ENCODE data around the gene OR10R2. TPM values are rescaled to one million over a fixed set of nuclear protein-coding genes. Genes with fewer than 3 reads are reported as not detected.
"Not testable (repeated sequence)": the region's sequence is repeated elsewhere in the genome, so short reads cannot be mapped to it uniquely, and the experiment has no call there.

OR10R2 gene, protein sequence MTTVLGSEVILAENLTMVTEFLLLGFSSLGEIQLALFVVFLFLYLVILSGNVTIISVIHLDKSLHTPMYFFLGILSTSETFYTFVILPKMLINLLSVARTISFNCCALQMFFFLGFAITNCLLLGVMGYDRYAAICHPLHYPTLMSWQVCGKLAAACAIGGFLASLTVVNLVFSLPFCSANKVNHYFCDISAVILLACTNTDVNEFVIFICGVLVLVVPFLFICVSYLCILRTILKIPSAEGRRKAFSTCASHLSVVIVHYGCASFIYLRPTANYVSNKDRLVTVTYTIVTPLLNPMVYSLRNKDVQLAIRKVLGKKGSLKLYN
- total RNA-seq, result not detected

GRCh38 chr1:158471920-158472319 lies at the start of gene OR10R2:
TSS of gene OR10R2 (plus strand) at chr1:158472220. CDS start at chr1:158472326, 106 bp downstream.
- ATAC-seq (no peak), DNase-seq (no peak)
- in situ Hi-C loops (cut with MboI; ENCODE audit: low sequenced_read_pairs in 4 of 4) (no loop called here), intact Hi-C loops (cut with DNase I; ENCODE audit: low total_unique reads) (no loop called here)
- Histone ChIP-seq H3K9me3 (no peaks in the 10 kb centered on the region), H3K4me3 (no peak within 1 kb of the TSS), H3K36me3 (no peaks in the 10 kb centered on the region), H3K4me1 (no peaks in the 10 kb centered on the region), H3K27me3 (no peaks in the 10 kb centered on the region), H3K27ac (no peak within 1 kb of the TSS)
- no peak for TF ChIP-seq CTCF (IDR thresholded peaks at IDR 0.05 in 4 of 5, conservative IDR thresholded peaks at IDR 0.05 in 1 of 5)
- no peak for TF ChIP-seq POLR2A (IDR thresholded peaks at IDR 0.05)

DNA sequence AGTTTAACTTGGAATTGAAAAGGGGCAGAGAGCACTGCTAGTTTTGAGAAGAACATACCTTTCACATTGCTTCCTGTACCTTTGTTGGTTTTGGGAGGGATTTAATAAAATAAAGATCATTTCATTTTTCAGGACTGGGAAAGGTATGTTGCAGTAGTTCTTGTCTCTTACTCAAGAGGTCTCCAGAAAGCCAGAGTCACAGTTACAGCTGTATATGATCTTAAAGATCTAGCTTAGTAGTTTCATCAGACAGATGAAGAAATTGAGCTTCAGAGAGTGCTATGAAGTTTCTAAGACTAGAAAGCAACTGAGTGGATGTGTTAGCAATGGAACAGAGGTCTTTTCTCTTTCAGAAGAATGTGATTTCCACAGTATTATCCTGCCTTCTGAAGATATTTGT lies 47.0 kb upstream of the OR10R2 start:
- no peak for ATAC-seq
- in situ Hi-C loops (cut with MboI; ENCODE audit: low sequenced_read_pairs in 4 of 4), result no loop called here
- no peak overlapping the region for H3K4me3 ChIP-seq

GRCh38 chr1:158426137-158426536 lies 45.9 kb upstream of the OR10R2 start, which contains the start of gene OR10K2:
TSS of gene OR10K2 (minus strand) at chr1:158426237. CDS start at chr1:158420866, 5,371 bp downstream.
- H3K4me1 ChIP-seq, result no peaks in the 10 kb centered on the region
- no peak within 1 kb of the TSS for H3K27ac ChIP-seq
- TF ChIP-seq CTCF (IDR thresholded peaks at IDR 0.05 in 4 of 5, conservative IDR thresholded peaks at IDR 0.05 in 1 of 5) (no peak), POLR2A (IDR thresholded peaks at IDR 0.05) (no peak)
- intact Hi-C loops (cut with DNase I; ENCODE audit: low total_unique reads) (no loop called here), in situ Hi-C loops (cut with MboI; ENCODE audit: low sequenced_read_pairs in 4 of 4) (no loop called here)
- H3K27me3 ChIP-seq, result no peaks in the 10 kb centered on the region
- DNase-seq (no peak), ATAC-seq (no peak)
- no peaks in the 10 kb centered on the region for H3K9me3 ChIP-seq
- no peaks in the 10 kb centered on the region for H3K36me3 ChIP-seq
- no peak within 1 kb of the TSS for H3K4me3 ChIP-seq

More for the DNA sequence above, 47.0 kb upstream of the OR10R2 start:
- no peak for TF ChIP-seq POLR2A (IDR thresholded peaks at IDR 0.05)
- TF ChIP-seq CTCF (IDR thresholded peaks at IDR 0.05 in 4 of 5, conservative IDR thresholded peaks at IDR 0.05 in 1 of 5), result no peak
- no peaks in the 10 kb centered on the region for H3K27me3 ChIP-seq
- intact Hi-C loops (cut with DNase I; ENCODE audit: low total_unique reads), result no loop called here
- H3K9me3 ChIP-seq, result no peaks in the 10 kb centered on the region
- no peak for DNase-seq
- no peaks in the 10 kb centered on the region for H3K36me3 ChIP-seq
- H3K4me1 ChIP-seq, result no peaks in the 10 kb centered on the region
- H3K27ac ChIP-seq, result no peak overlapping the region

DNA sequence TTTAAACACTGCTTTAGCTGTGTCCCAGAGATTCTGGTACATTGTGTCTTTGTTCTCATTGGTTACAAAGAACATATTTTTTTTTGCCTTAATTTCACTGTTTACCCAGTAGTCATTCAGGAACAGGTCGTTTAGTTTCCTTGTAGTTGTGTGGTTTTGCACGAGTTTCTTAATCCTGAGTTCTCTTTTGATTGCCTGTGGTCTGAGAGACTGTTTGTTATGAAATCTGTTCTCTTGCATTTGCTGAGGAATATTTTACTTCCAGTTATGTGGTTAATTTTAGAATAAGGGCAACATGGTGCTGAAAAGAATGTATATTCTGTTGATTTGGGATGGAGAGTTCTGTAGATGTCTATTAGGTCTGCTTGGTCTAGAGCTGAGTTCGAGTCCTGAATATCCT lies 41.9 kb upstream of the OR10R2 start:
- H3K27ac ChIP-seq; DNase-seq; H3K36me3 ChIP-seq; H3K4me3 ChIP-seq; H3K4me1 ChIP-seq; ATAC-seq; H3K27me3 ChIP-seq; in situ Hi-C loops (cut with MboI; ENCODE audit: low sequenced_read_pairs in 4 of 4); H3K9me3 ChIP-seq; intact Hi-C loops (cut with DNase I; ENCODE audit: low total_unique reads): not testable (repeated sequence)

- Histone ChIP-seq H3K9me3 (no peaks in the 10 kb centered on the region), H3K27me3 (no peaks in the 10 kb centered on the region), H3K27ac (no peak overlapping the region), H3K36me3 (no peaks in the 10 kb centered on the region), H3K4me3 (no peak overlapping the region), H3K4me1 (no peaks in the 10 kb centered on the region)
- intact Hi-C loops (cut with DNase I; ENCODE audit: low total_unique reads), result no loop called here
- TF ChIP-seq POLR2A (IDR thresholded peaks at IDR 0.05) (no peak), CTCF (IDR thresholded peaks at IDR 0.05 in 4 of 5, conservative IDR thresholded peaks at IDR 0.05 in 1 of 5) (no peak)
- ATAC-seq, result no peak
- in situ Hi-C loops (cut with MboI; ENCODE audit: low sequenced_read_pairs in 4 of 4), result no loop called here
- no peak for DNase-seq
These were observed 37.3 kb upstream of the OR10R2 start for GRCh38 chr1:158434741-158435140.

All from gastrocnemius medialis (tissue), 4 donors.